ENCODE results near the gene NCLN.
"Not testable (repeated sequence)": the region's sequence is repeated elsewhere in the genome, so short reads cannot be mapped to it uniquely, and the experiment has no call there.

The NCLN gene, protein sequence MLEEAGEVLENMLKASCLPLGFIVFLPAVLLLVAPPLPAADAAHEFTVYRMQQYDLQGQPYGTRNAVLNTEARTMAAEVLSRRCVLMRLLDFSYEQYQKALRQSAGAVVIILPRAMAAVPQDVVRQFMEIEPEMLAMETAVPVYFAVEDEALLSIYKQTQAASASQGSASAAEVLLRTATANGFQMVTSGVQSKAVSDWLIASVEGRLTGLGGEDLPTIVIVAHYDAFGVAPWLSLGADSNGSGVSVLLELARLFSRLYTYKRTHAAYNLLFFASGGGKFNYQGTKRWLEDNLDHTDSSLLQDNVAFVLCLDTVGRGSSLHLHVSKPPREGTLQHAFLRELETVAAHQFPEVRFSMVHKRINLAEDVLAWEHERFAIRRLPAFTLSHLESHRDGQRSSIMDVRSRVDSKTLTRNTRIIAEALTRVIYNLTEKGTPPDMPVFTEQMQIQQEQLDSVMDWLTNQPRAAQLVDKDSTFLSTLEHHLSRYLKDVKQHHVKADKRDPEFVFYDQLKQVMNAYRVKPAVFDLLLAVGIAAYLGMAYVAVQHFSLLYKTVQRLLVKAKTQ

DNA sequence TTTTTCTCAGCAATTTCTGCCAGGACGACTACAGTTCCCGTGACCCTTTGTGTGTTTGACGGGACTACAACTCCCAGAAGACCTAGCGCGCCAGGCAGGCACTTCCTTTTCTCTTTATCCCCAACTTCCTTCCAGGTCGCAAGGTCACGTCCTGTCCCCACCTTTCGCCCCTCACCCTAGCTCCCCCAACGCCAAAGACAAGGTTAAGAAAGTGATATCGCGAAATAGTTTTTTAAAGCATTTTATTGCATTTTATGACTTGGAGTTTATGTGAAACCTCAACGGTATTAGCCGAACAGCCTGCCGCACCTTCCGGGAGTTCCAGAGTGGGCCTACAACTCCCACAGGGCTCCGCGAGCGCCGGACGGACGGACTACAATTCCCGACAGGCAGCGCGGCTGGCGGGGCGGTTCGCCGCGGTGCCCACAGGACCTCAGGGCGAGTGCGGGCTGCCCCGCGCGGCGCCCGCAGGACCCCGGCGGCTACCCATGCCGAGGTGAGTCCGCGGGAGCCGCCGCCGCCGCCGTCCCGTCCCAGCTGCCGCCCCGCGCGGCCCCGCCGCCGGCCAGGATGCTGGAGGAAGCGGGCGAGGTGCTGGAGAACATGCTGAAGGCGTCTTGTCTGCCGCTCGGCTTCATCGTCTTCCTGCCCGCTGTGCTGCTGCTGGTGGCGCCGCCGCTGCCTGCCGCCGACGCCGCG, at the start of gene NCLN:
NCLN (plus strand) TSS at position 470 of the 699 bp plus-strand sequence; CDS start at position 571, 101 bp downstream.
- DNase-seq (ENCODE audit: low spot score) = peak; percentile 96

DNA sequence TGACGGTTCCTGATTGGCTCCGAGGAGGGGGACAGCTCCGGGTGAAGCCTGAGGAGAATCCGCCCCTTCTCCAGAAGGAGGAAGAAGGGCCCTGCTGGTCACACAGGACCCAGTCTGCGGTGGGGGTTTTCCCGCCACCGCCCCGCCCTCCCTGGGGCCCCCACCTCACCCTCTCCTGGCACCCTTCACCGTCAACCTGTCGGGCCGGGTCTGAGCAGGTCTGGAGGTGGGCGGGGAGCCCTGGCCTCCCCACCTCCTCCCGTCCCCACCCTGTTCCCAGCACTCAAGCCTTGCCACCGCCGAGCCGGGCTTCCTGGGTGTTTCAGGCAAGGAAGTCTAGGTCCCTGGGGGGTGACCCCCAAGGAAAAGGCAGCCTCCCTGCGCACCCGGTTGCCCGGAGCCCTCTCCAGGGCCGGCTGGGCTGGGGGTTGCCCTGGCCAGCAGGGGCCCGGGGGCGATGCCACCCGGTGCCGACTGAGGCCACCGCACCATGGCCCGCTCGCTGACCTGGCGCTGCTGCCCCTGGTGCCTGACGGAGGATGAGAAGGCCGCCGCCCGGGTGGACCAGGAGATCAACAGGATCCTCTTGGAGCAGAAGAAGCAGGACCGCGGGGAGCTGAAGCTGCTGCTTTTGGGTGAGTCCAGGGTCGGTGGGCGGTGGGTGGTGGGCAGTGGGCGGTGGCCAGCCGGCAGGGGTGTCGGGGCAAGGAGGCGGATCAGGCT, 49.6 kb upstream of the NCLN start, which contains the start of gene GNA15:
GNA15 (plus strand) TSS at position 73 of the 723 bp plus-strand sequence; CDS start at position 491, 418 bp downstream.
- no peak for DNase-seq (ENCODE audit: low spot score)

DNA sequence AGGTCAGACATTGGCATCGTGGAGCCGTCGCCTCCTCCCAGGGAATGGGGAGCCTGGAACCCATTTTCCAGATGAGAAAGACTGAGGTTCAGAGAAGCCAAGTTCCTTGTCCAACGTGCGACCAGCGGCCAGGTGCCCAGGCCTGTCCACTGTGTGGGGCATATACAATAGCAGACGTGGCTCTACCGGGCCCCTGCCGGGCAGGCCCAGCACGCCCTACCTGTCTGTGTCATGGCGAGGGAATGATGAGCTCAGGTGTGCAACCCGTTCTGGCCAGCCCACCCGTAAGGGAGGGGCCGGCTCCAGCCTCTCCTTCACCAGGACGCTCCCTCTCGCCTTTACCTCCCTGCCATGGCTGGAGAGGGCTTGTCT, 49.1 kb upstream of the NCLN start:
- no peak for DNase-seq (ENCODE audit: low spot score)

DNA sequence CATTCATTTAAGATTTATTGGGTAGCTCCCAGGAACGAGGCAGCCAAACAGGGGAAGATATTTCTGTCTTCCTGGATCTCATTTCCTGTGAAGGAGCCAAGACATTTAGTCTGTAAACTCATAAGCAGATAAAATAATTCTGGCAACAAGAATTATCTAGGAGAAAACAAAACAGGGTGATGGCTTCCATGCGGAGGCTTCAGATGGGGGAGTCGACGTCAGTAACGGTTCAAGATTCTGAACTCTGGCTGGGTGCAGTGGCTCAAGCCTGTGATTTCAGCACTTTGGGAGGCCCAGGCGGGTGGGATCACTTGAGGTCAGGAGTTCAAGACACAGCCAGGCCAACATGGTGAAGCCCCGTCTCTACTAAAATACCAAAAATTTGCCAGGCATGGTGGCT, 48.6 kb upstream of the NCLN start:
- DNase-seq (ENCODE audit: low spot score) = no peak

DNA sequence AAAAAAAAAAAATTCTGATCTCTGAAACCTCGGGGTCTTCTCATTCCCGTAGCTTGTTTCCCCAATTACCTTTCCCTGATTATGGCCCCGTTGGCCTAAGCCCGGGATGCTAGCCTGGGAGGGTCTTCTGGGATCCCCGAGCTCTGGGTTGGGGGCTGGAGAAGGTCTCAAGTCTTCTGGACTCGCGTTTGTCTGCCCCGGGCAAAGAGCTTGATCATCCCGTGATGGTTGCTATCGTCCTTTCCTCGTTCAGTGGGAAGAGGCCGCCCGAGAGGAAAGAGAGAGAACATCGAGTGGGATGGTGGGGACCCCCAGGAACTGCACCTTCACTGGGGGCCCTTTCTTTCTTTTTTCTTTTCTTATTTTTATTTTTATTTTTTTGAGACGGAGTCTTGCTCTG, 47.5 kb upstream of the NCLN start:
- no peak for DNase-seq (ENCODE audit: low spot score)

DNA sequence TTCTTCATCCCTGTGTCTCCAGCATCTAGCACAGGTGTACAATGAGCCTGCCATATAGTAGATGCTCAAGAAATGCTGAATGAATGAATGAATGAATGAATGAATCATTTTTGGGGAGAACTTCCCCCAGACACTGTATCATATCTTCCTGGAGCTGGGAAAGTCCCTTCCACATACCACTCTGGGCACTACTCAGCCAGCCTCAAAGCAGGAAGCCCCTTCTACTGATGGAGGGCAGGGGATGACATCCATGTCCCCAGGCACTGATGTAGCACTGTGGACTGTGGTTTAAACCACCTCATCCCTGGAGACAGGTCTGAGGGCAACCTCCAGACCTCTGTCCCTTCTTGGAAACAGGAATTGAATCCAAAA, 45.1 kb upstream of the NCLN start:
- no peak for DNase-seq (ENCODE audit: low spot score)

DNA sequence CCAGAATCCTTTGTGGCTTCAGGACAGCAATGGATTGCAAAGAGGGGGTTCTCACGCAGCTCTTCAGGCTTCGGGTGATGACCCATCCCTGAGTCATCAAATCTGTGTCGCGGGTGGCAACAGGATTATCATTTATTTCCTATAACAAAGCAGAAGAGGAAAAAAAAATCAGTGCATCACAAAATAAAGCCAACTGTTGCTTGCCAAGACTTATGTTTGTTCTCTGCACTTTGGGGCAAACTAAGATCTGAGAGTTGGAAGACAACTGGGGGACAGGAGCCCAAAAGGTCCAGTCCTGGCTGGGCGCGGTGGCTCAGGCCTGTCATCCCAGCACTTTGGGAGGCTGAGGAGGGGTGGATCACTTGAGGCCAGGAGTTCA, 43.4 kb upstream of the NCLN start:
- no peak for DNase-seq (ENCODE audit: low spot score)

DNA sequence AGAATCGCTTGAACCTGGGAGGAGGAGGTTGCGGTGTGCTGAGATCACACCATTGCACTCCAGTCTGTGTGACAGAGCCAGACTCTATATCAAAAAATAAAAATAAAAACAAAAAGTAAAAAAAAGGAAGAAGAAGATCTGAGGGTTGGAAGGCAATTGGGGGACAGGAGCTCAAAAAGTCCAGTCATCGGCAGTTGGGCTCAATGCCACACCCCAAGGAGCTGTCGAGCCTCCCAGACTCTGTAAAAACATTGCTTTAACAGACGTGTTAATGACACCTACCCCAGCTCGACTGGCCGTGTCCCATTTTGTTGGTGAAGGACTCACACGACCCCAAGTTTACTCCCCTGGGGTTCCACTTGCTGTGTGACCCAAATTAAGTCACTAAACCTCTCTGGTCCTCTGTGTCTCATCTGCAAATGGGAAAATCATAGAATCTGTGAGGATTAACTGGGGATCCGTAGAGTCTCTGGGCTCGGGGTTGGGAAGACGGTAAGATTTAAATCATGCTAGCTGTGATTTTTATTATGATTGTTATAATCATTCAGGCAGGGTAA, 42.9 kb upstream of the NCLN start:
- DNase-seq (ENCODE audit: low spot score) = no peak

DNA sequence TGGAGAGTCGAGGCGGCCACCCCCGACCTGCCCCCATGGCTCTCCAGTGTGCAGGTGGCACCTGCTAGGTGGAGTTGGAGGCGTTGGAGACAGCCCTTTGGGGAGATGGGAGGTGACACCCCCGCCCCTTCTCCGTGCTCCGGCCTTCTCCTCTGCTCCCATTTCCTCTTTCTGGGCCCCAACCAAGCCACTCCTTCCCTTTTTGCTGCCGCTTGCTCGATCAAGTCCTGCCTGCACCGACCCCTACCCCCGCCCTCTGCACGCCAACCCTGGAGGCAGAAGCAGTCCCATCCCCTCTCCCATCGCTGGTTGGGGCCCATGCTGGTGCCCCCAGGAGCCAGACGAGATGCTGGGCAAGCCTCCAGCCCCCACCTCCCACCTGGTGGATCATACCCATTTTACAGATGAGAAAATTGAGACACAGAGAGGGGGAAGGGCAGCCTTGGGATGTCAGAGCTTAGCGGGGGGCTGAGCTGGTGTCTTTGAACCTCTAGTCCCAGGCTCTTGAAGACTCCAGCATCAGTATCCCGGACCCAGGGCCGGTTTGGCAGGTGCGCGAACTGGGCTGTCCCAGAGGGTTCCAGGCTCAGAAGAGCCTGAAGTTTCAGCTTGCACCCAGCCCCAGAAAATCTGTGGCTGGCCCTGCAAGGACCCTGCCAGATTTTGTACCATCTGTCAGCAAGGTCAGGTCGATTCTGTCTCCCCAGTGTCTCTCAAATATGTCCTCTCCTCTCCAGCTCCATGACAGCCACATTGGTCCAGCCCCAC, 39.6 kb upstream of the NCLN start:
- no peak for DNase-seq (ENCODE audit: low spot score)

DNA sequence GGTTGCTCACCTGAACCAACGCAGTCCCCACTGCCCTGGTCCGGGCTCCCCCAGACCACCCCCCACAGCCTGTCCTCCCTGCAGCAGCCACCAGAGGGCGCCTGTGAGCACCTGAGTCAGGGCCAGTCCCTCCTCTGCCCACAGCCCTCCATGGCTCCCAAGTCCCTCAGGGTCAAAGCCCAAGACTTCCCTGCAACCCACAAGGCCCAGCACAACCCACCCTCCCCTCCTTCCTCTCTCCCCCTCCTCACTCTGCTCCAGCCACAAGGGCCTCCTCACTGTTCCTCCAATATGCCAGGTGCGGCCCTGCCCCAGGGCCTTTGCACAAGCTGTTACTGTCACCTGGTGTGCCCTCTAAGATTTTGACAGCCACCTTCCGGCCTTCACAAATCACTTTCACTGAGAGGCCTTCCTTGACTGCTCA, 39.0 kb upstream of the NCLN start:
- DNase-seq (ENCODE audit: low spot score) = peak; percentile 67

DNA sequence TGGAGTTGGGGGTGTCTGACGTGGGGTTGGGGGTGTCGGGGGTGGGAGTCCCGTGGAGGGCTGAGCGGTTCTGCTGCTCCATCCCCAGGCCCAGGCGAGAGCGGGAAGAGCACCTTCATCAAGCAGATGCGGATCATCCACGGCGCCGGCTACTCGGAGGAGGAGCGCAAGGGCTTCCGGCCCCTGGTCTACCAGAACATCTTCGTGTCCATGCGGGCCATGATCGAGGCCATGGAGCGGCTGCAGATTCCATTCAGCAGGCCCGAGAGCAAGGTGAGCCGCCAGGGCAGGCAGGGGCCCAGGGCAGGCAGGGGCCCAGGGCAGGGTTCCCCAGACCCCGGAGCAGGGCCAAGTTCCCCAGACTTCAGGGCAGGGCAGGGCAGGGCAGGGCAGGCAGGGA, 37.2 kb upstream of the NCLN start:
- DNase-seq (ENCODE audit: low spot score) = no peak

DNA sequence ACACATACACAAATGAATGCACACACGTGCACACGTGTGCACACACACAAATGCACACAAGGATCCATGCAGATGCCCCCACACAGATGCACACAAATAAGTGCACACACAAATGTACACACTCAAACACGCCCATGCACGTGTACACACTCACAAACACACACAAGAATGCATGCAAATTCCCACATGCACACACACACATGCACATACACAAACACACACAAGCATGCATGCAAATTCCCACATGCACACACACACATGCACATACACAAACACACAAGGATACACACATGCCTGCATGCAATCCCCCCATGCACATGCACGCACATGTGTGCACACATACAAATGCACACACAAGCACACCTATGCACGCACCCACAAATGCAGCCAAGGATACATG, 36.6 kb upstream of the NCLN start:
- no peak for DNase-seq (ENCODE audit: low spot score)

DNA sequence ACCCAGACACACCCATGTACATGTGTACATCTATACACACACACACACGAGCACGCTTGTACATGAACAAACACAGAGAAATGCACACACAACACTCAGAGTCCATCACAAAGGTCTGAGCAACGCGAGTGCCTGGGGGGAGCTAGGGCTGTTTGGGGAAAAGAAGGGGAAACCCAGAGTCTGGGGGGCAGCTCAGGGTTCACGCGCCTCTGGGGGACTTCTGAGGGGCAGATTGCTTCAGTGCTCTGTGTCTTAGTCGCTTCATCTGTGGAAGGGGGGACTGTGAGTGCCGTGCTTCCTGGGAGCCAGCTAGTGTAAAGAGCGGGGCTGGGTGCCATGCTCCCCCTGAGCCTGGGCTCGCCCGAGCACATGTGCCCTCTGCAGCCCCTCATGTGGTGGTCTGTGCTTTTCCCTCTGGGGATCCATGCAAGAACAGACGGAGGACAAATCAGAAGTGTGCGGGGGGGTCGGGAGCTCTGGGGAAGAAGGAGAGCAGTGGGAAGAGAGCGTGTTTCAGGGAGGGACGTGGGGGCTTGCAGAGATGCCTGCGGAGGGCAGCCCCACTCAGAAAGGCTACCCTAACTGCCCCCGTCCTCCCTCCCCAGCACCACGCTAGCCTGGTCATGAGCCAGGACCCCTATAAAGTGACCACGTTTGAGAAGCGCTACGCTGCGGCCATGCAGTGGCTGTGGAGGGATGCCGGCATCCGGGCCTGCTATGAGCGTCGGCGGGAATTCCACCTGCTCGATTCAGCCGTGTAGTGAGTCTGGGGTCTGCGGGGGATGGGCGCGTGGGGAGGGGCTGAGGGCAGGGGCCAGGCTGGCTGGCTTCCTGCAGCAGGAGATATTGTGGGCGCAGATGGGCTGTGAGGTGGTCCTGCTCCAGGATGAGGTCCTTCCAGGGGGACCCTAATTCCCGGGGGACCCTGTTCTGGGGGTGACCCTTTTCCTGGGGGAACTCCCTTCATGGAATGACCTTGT, 35.9 kb upstream of the NCLN start:
- DNase-seq (ENCODE audit: low spot score) = no peak

DNA sequence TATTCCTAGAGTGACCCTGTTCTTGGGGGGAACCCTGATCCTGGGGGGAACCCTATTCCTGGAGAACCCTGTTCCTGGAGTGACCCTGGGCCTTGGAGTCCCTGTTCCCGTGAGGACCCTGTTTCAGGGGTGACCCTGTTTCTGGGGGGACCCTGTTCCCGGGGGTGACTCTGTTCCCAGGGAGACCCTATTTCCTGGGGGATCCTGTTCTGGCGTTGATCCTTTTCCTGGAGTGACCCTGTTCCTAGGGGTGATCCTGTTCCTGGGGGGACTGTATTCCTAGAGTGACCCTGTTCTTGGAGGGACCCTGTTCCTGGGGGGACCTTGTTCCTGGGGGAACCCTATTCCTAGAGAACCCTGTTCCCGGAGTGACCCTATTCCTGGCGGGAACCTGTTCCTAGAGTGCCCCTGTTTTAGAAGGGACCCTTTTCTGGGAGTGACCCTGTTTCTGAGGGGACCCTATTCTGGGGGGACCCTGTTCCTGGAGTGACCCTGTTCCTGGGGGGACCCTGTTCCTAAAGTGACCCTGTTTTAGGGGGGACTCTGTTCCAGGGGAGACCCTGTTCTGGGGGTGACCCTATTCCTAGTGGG, 34.9 kb upstream of the NCLN start:
- no peak for DNase-seq (ENCODE audit: low spot score)

DNA sequence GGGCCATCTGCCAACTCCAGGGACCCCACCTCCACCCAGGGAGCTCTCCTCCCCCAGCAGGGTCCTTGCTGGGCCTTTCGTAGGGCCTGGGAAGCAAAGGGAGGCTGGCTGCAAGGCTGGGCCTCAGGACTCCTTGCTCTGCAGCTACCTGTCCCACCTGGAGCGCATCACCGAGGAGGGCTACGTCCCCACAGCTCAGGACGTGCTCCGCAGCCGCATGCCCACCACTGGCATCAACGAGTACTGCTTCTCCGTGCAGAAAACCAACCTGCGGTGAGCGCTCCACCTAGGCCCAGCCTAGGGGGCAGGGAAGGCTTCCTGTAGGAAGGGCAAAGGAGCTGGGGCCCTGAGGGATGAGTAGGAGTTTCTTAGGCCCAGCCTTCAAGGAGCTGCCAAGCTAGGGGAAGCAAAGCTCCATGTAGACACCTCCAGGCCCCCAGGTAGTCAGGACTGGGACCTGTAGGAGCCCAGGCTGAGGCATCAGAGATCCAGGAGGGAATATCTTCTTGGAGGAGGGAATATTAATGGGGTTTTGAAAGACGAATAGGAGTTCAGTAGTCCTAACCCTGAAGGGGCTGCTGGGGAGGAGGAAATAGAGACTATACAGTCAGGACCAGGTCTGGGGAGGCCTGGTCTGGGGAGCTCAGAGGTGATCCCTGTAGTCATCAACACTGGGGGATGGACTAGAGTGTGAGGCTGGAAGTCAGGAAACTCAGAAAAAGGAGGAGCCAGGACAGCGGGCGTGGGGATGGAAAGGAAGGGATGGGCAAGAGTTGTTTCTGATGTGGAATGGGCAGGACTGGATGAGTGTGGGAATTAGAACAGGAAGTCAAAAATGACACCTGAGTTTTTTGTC, 33.9 kb upstream of the NCLN start:
- no peak for DNase-seq (ENCODE audit: low spot score)

DNA sequence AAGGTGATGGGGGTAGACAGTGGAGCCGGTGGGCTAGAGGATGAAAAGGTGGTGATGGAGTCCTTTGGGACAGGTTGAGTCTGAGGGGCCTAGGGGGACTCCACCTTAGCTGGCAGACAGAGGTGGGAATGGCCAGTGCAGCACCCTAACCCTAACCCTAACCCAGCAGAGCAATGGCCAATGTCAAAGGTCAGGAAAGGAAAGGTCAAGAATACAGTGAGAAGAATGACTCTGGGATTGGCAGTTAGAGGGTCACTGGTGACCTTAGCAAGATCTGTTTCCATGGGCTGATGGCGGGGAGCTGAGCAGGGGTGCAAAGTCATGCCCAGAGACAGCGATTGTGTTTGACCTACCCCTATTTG, 33.3 kb upstream of the NCLN start:
- no peak for DNase-seq (ENCODE audit: low spot score)

DNA sequence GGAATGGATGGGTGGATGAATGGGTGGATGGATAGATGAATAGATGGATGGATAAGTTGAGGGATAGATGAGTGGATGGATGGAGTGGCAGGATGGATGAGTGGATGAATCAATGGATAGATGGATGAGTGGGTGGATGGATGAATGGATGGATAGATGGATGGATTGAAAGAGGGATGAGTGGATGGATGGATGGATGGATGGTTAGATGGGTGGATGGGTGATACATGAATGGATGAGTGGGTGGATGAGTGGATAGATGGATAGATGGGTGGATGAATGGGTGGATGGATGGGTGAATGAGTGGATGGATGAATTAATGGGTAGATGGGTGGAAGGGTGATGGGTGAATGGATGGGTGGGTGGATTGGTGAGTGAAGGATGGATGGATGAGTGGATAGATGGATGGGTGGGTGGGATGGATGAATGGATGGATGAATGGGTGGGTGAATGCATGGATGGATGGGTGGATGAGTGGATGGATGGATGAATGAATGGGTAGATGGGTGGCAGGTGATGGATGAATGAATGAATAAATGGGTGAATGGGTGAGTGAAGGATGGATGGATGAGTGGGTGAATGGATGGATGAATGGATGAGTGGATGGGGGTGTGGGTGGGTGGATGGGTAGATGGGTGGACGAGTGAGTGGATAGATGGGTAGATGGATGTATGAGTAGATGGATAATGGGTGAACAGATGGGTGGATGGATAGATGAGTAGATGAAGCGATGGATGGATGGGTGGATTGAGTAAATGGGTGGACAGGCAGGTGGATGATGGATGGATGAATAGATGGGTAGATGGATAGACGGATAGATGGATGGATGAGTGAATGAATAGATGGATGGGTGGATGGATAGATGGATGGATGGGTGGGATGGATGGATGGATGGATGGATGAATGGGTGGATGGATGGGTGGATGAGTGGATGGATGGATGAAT, 32.2 kb upstream of the NCLN start:
- no peak for DNase-seq (ENCODE audit: low spot score)

DNA sequence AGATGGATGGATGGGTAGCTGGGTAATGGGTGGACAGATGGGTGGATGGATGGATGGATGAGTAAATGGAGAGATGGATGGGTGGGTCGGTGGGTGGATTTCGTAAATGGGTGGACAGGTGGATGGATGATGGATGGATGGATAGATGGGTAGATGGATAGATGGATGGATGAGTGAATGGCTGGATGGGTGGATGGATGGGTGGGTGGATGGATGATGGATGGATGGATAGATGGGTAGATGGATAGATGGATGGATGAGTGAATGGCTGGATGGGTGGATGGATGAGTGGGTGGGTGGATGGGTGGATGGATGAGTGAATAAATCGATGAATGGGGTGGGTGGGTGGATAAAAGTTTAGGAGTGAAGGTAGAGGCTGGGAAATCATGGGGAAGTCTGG, 31.3 kb upstream of the NCLN start:
- DNase-seq (ENCODE audit: low spot score) = not testable (repeated sequence)

Measured in D341Med (cell line).